GM21528 (cell line): ENCODE results near the gene RAP1B.
A peak's percentile ranks its signal among the peaks of the same experiment; 100 is the strongest.

ENCODE experiments used
- ATAC-seq: cut with Tn5 transposase; IDR thresholded peaks from one replicate; pipeline ENCODE4 v1.9.1; 2021; ENCODE audit warnings: mild to moderate bottlenecking, moderate library complexity; ENCODE audit not compliant: unreplicated experiment, low FRiP score

The RAP1B gene

GRCh38 chr12:68610370-68611093 lies at the start of gene RAP1B:
Gene RAP1B (plus strand): TSS chr12:68610899. CDS start chr12:68648725, 37,826 bp downstream.
- peak; percentile 84 for ATAC-seq

- no peak for ATAC-seq
These were observed 48.9 kb upstream of the RAP1B start for GRCh38 chr12:68561830-68562229.

- ATAC-seq, result no peak
These were observed 46.5 kb upstream of the RAP1B start for GRCh38 chr12:68564166-68564565.

- no peak for ATAC-seq
These were observed 45.3 kb upstream of the RAP1B start for GRCh38 chr12:68565391-68565903.

GRCh38 chr12:68568922-68569569 lies 41.7 kb upstream of the RAP1B start:
- no peak for ATAC-seq

GRCh38 chr12:68572661-68573060 lies 38.0 kb upstream of the RAP1B start:
- no peak for ATAC-seq

- ATAC-seq, result no peak
These were observed 37.3 kb upstream of the RAP1B start for GRCh38 chr12:68573406-68573805.

GRCh38 chr12:68577949-68578348 lies 32.8 kb upstream of the RAP1B start:
- ATAC-seq, result no peak

GRCh38 chr12:68578765-68579164 lies 31.9 kb upstream of the RAP1B start:
- no peak for ATAC-seq

GRCh38 chr12:68579254-68579653 lies 31.4 kb upstream of the RAP1B start:
- ATAC-seq, result no peak

- no peak for ATAC-seq
These were observed 29.8 kb upstream of the RAP1B start for GRCh38 chr12:68580911-68581310.

- ATAC-seq, result no peak
These were observed 28.8 kb upstream of the RAP1B start for GRCh38 chr12:68581926-68582325.

- no peak for ATAC-seq
These were observed 24.7 kb upstream of the RAP1B start for GRCh38 chr12:68585966-68586365.

- ATAC-seq, result no peak
These were observed 23.2 kb upstream of the RAP1B start for GRCh38 chr12:68587448-68587873.

- ATAC-seq, result no peak
These were observed 21.5 kb upstream of the RAP1B start for GRCh38 chr12:68589194-68589593.

- no peak for ATAC-seq
These were observed 18.8 kb upstream of the RAP1B start for GRCh38 chr12:68591734-68592418.

- ATAC-seq, result no peak
These were observed 15.5 kb upstream of the RAP1B start for GRCh38 chr12:68595241-68595640.

GRCh38 chr12:68601767-68602166 lies 8.9 kb upstream of the RAP1B start:
- no peak for ATAC-seq

GRCh38 chr12:68602720-68603119 lies 8.0 kb upstream of the RAP1B start:
- ATAC-seq, result no peak

GRCh38 chr12:68608191-68608590 lies 2.5 kb upstream of the RAP1B start:
- no peak for ATAC-seq

- ATAC-seq, result no peak
These were observed 715 bp upstream of the RAP1B start for GRCh38 chr12:68609998-68610369.
